ENCODE measurements around the gene LRRC46.

Gene LRRC46

GRCh38 chr17:47808830-47809480, 22.5 kb upstream of the LRRC46 start:
- no peak for DNase-seq (ENCODE audit: low read depth in 3 of 3, low spot score in 1 of 3)

GRCh38 chr17:47810200-47810821, 21.2 kb upstream of the LRRC46 start:
- DNase-seq (ENCODE audit: low read depth in 3 of 3, low spot score in 1 of 3) = no peak

GRCh38 chr17:47810901-47811635, 20.4 kb upstream of the LRRC46 start:
- DNase-seq (ENCODE audit: low read depth in 3 of 3, low spot score in 1 of 3) = no peak

- no peak for DNase-seq (ENCODE audit: low read depth in 3 of 3, low spot score in 1 of 3)
These were observed 19.8 kb upstream of the LRRC46 start for GRCh38 chr17:47811709-47812108.

GRCh38 chr17:47812146-47812920, 19.1 kb upstream of the LRRC46 start:
- no peak for DNase-seq (ENCODE audit: low read depth in 3 of 3, low spot score in 1 of 3)

- DNase-seq (ENCODE audit: low read depth in 3 of 3, low spot score in 1 of 3) = no peak
These were observed 18.4 kb upstream of the LRRC46 start for GRCh38 chr17:47813077-47813476.

GRCh38 chr17:47813512-47814031, 17.9 kb upstream of the LRRC46 start:
- DNase-seq (ENCODE audit: low read depth in 3 of 3, low spot score in 1 of 3) = no peak

GRCh38 chr17:47815106-47815918, 16.2 kb upstream of the LRRC46 start:
- no peak for DNase-seq (ENCODE audit: low read depth in 3 of 3, low spot score in 1 of 3)

GRCh38 chr17:47816111-47816735, 15.2 kb upstream of the LRRC46 start:
- DNase-seq (ENCODE audit: low read depth in 3 of 3, low spot score in 1 of 3) = no peak

- no peak for DNase-seq (ENCODE audit: low read depth in 3 of 3, low spot score in 1 of 3)
These were observed 14.5 kb upstream of the LRRC46 start for GRCh38 chr17:47816947-47817346.

- DNase-seq (ENCODE audit: low read depth in 3 of 3, low spot score in 1 of 3) = no peak
These were observed 13.3 kb upstream of the LRRC46 start for GRCh38 chr17:47818002-47818695.

GRCh38 chr17:47819475-47819874, 12.0 kb upstream of the LRRC46 start:
- DNase-seq (ENCODE audit: low read depth in 3 of 3, low spot score in 1 of 3) = no peak

GRCh38 chr17:47820033-47820789, 11.3 kb upstream of the LRRC46 start:
- DNase-seq (ENCODE audit: low read depth in 3 of 3, low spot score in 1 of 3) = no peak

- DNase-seq (ENCODE audit: low read depth in 3 of 3, low spot score in 1 of 3) = no peak
These were observed 10.4 kb upstream of the LRRC46 start for GRCh38 chr17:47821031-47821423.

- DNase-seq (ENCODE audit: low read depth in 3 of 3, low spot score in 1 of 3) = peak; percentile 46 to 62 (median 56)
These were observed 9.8 kb upstream of the LRRC46 start, which contains the start of gene OSBPL7 for GRCh38 chr17:47821424-47822391. TSS of gene OSBPL7 (minus strand) at chr17:47821794. CDS start at chr17:47820278, 1,516 bp downstream.

GRCh38 chr17:47822785-47823184, 8.7 kb upstream of the LRRC46 start:
- DNase-seq (ENCODE audit: low read depth in 3 of 3, low spot score in 1 of 3) = no peak

- no peak for DNase-seq (ENCODE audit: low read depth in 3 of 3, low spot score in 1 of 3)
These were observed 8.0 kb upstream of the LRRC46 start for GRCh38 chr17:47823519-47823918.
